Stimulated activated CD8-positive, alpha-beta memory T cell treated with anti-CD3 and anti-CD28 coated beads, Interleukin-7, amount 100 ng/mL, for 24 hours (primary cell): ENCODE results near the gene ZNF30.
"Not testable (repeated sequence)": the region's sequence is repeated elsewhere in the genome, so short reads cannot be mapped to it uniquely, and the experiment has no call there.

Experiments
- DNase-seq: peaks from one replicate; pipeline ENCODE4 v3.0.0-alpha.2; 2020; ENCODE audit warnings: low read depth

Gene ZNF30

DNA sequence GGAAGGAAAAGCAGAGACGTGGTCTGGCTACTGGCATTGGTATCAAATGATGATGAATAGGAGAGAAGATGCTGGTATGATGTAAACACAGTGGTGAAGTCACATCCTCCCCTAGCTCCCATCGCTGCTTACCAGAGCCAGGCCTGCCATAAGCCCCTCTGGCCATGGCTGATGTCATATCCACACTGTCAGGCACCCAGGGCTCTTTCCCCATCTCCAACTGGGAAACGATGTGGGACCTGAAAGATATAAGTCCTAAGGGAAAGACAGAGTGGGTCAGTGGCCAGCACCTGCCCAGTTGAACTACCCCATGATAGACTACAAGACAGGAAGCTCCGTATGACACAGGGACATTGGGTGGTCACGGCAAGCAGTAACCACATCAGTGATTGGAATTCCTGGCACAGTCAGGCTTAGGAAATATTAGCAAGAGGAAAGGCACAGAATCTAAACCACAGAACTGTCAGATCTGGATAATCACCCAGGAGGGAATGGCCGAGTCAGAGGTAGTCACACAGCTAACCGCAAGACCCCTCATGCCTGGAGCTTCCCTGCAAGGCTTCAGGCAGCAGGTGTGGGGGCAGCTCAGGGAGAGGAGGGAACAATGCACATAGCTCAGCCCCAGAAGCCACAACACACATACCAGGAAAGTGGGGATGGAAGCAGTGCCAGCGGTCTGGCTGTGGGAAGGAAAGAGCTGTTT is 33.6 kb downstream of the ZNF30 start:
- DNase-seq, result no peak

DNA sequence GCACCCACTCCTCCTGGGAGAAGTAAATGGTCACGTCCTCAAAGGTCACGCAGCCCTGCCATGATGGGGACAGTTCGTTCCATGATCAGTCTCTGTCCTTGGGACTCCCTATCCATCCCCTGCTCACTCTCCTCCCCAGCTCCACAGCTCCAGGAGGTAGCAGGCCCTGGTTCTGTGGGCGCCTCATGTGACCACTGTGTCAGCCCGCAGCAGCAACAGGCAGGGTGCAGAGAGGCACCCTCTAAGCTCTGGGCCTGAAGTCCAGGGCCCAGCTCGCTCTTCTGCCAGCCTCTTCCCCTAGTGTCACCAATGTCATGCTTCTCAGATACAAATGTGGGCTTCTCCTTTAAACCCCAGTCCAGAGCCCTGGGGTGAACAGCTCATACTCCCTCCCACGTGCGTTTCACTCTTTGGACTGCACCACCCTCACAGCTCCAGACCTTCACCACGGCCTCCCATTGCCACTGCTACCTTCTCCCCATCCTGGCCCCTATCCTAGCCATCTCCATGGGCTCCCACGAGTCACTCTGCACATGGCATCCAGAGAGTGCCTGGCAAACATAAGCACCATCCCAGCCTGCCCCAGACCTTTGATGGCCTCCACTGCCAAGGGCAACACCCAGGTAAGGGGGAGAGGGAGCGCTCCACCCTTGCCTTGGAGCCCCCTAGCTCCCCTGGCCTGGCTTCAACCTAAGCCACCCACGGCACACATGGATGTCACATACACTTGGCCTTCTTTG is 34.4 kb downstream of the ZNF30 start:
- DNase-seq, result no peak

GRCh38 chr19:34961775-34962686 is 35.3 kb downstream of the ZNF30 start:
- DNase-seq, result no peak

DNA sequence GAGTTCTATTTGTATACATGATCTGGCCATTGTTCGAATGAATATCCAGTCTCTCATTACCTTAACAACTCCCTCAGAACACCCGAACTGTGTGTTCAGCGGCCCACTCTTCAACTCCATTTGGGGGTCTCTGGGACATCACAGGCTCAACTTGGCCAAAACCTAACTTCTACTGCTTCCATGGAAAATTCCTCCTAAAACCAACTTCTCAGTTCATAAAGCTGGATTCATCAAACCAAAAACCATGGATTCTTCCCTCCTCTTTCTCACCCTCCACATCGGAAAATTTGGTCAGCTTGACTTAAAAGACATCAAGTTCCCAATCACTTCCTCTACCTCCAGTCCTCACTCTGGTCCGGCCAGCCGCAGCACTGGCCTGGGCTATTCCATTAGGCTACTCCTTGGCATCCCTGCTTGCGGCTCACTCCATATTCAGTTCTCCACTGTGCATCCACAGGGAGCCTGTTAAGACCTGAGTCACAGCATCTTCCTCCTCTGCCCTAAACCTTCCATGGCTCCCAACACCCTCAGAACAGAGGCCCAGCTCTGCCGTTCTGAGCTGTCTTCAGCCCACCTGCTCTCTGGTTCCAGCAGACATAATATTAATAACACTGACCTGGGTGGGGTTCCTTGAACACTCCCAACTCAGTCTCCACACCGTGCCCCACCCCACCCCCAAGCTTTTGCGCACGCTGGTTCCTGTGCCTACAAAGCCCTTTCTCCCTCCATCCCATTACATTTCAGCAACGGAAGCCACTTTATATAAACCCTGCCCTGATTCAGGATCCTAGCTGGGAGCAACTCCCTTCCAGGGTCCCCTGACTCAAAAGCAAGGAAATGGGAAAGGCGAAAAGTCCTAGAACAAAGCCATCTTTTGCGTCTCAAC is 36.2 kb downstream of the ZNF30 start:
- DNase-seq, result no peak

DNA sequence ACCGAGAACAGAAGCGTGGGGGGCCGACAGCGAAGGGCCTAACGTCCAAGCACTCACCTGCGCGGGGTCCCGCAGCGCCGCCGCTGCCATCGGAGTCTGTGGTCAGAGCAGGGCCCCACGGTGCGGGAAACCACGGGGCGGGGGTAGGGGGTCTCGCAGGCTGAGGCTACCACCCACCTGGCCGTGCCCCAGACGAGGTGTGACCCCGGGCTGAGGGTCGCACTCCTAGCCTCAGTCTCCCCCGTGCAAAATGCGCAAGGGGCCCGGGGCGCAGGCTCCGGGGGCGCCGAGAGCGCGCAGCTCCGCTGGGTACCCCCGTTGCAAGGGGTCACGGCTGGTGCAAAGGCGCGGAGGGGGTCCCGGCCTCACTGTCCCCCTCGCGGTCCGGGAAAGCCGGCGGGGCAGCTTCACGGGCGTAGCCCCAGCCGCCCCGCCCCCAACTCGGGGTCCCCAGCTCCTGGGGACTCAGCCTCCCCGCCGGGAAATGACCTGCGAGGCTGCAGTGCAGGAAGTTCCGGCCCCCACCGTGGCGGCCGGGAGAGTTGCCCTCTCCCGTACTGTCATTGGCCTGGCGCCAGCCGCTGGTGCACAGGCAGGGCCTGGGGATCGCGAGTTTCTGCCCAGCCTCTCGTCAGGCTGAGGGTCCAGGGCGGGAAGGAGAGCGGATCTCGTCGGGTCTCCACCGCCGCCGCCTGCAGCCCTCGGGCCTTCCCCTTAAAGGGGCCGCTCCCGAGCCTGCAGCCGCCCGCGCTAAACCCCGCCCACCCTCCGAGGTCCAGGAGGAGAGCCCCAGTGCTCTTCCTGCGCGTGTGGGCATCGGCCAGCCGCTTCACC is 37.1 kb downstream of the ZNF30 start, which contains the start of gene ZNF792:
Gene ZNF792 (minus strand): TSS at position 657 of the 834 bp plus-strand sequence. CDS start 567 bp downstream, at position 90.
- peak; percentile 44 for DNase-seq

- DNase-seq, result no peak
Measured at GRCh38 chr19:34964598-34964997, 37.9 kb downstream of the ZNF30 start.

DNA sequence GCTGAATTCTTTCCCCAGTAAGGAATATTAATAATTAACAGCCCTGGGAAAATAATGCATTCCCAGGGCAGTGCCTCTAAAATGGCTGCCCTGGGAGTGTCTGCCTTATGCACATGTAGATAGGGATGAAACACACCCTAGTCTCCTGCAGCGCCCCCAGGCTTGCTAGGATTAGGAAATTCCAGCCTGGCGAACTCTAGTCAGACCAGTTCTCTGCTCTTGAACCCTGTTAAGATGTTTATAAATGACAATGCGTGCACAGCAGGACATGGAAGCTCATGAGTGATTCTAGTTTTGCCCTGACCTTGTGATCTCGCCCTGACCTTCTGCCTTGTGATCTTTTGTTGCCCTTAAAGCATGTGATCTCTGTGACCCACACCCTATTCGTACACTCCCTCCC is 38.8 kb downstream of the ZNF30 start:
- not testable (repeated sequence) for DNase-seq

DNA sequence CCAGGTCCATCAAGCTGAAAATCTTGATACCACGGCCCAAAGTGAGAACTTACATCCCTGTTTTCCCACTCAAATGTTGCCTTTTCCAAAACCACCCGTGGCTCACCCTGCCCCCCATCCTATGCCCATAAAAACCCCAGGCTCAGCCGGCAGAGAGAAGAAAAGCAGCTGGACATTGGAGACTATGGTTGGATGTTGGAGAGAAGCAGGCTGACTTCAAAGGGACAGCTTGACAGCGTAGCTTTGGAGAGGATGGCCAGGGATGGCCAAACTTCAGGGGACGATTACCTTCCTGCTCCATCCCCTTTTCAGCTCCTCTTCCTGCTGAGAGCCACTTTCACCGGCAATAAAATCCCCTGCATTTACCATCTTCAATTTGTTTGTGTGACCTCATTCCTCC is 40.8 kb downstream of the ZNF30 start:
- DNase-seq, result no peak

GRCh38 chr19:34969721-34970120 is 43.0 kb downstream of the ZNF30 start:
- no peak for DNase-seq

DNA sequence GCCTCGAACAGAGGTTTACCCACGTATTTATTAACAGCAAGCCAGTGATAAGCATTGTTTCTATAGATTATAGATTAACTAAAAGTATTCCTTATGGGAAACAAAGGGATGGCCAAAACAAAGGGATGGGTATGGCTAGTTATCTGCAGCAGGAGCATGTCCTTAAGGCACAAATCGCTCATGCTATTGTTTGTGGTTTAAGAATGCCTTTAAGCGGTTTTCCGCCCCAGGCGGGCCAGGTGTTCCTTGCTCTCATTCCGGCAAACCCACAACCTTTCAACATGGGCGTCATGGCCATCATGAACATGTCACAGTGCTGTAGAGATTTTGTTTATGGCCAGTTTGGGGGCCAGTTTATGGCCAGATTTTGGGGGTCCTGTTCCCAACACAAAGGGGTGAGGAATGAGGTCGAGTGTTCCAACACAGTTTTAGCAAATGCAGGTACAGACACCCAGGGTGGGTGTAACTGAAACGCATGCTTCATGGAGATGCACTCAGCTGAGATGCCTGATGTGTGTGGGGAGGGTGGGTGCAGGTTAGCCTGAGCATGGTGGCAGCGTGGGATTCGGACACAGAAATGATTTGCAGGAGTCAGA is 43.6 kb downstream of the ZNF30 start:
- DNase-seq, result not testable (repeated sequence)

DNA sequence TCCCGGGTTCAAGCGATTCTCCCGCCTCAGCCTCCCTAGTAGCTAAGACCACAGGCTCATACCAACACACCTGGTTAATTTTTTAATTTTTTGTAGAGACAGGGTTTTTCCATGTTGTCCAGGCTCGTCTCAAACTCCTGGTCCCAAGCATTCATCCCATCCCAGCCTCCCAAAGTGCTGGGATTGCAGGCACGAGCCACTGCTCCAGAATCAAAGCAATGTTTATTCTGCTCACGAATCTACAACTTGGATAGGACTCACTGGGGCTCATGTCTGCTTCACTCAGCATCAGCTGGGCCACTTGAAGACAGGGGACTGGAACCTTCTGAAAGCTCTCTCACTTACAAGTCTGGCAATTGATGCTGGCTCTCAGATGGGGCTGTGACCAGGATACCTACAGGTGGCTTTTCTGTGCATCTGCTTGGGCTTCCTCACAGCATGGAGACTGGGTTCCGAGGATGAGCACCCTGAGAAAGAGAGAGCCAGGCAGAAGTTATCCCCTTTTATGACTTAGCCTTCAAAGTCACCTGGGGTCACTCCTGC is 45.5 kb downstream of the ZNF30 start:
- no peak for DNase-seq

DNA sequence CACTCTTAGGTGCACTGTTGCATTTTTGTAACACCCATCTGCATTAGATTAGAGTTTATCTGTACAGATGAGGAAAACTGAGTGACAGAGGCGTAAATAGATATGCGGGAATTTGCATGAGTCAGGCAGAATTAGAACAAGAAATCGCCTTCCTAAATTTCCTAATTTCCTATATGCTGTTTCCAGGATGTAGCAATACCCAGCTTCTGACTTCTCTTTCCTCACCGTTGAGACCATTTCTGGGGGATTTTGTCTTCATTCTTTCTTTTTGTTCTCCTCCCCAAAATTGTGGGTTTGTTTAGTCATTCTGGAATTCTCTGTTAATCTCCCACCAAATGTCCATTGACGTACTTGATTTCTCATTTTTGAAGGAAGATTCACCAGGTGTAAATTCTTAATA is 47.9 kb downstream of the ZNF30 start:
- DNase-seq, result no peak

- no peak for DNase-seq
Measured at GRCh38 chr19:34975056-34975455, 48.4 kb downstream of the ZNF30 start.

- DNase-seq, result no peak
Measured at GRCh38 chr19:34976611-34977010, 49.9 kb downstream of the ZNF30 start.

- no peak for DNase-seq
Measured at GRCh38 chr19:34979819-34980640, 53.3 kb downstream of the ZNF30 start.

DNA sequence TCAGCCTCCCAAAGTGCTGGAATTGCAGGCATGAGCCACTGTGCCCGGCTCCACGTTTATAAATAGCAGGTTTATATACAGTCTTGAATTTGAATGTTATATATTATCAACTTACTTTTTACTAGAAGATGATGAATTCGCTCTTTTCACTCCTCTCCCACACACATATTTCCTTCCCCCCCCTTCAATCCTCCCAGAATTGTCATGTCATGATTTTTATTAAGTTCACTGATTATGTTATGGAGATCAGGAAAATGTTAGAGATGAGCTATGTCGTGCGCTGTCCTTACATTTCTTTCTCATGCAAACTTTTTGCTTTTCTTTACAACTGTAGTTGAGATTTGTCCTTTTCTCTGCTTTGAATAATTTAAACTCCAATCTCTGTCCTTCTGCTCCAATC is 55.6 kb downstream of the ZNF30 start:
- no peak for DNase-seq

GRCh38 chr19:34983786-34984185 is 57.1 kb downstream of the ZNF30 start:
- no peak for DNase-seq

- no peak for DNase-seq
Measured at GRCh38 chr19:34984287-34984686, 57.6 kb downstream of the ZNF30 start.
